Measurements from ENCODE around the gene ZZZ3.

The ZZZ3 gene

DNA sequence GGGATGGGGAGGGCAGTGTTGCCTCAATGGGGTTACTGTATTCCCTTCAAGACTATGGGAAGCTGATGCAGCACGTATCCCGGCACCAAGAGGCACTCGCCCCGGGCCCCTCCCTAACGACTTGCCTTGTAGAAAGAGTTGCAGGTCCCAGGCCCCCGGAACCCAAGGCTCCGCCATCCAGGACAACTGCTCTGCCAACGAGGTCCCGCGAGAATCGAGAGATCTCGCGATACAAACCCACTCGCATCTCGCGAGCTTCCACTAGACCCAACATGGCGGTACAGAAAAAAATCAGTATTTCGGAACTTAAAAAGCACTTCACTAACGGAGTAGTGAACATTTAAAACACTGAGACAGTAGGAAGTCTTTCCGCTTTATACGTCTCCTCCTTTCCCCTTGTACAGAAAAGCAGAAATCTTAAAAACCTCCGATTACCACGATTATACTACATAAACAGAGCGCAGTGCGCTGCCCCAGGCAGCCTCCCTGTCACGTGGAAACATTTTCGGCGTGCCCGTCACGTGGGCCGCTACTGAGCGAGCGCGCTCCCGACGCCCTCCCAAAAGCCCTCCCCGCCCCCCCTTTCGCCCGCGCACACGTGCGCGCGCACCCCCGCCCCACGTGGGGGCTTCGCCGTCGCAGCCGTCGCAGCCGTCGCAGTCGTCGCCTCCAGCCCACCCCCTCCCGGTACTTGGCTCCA, at the start of gene ZZZ3:
TSS of gene ZZZ3 (minus strand) at position 199 of the 700 bp plus-strand sequence. CDS start 49,304 bp downstream, outside the sequence.
- Histone ChIP-seq H3K4me3 (ENCODE audit: severe bottlenecking) (peak within 1 kb of the TSS; percentile 77), H3K27ac (ENCODE audit: poor library complexity, severe bottlenecking) (peak within 1 kb of the TSS; percentile 85), H3K36me3 (ENCODE audit: low read depth) (no peaks in the 10 kb centered on the region), H3K9me3 (ENCODE audit: severe bottlenecking) (no peaks in the 10 kb centered on the region), H3K4me1 (ENCODE audit: insufficient read depth, poor library complexity, severe bottlenecking) (peaks cover 19% of the 10 kb centered on the region), H3K27me3 (ENCODE audit: insufficient read depth, poor library complexity, severe bottlenecking) (no peaks in the 10 kb centered on the region)
- ATAC-seq (ENCODE audit: low read depth) = peak; percentile 70
- peak; percentile 88 for DNase-seq (ENCODE audit: low spot score)
- TF ChIP-seq, protein P1, sequence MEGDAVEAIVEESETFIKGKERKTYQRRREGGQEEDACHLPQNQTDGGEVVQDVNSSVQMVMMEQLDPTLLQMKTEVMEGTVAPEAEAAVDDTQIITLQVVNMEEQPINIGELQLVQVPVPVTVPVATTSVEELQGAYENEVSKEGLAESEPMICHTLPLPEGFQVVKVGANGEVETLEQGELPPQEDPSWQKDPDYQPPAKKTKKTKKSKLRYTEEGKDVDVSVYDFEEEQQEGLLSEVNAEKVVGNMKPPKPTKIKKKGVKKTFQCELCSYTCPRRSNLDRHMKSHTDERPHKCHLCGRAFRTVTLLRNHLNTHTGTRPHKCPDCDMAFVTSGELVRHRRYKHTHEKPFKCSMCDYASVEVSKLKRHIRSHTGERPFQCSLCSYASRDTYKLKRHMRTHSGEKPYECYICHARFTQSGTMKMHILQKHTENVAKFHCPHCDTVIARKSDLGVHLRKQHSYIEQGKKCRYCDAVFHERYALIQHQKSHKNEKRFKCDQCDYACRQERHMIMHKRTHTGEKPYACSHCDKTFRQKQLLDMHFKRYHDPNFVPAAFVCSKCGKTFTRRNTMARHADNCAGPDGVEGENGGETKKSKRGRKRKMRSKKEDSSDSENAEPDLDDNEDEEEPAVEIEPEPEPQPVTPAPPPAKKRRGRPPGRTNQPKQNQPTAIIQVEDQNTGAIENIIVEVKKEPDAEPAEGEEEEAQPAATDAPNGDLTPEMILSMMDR (IDR thresholded peaks at IDR 0.05; ENCODE audit: poor library complexity, severe bottlenecking) = no peak

DNA sequence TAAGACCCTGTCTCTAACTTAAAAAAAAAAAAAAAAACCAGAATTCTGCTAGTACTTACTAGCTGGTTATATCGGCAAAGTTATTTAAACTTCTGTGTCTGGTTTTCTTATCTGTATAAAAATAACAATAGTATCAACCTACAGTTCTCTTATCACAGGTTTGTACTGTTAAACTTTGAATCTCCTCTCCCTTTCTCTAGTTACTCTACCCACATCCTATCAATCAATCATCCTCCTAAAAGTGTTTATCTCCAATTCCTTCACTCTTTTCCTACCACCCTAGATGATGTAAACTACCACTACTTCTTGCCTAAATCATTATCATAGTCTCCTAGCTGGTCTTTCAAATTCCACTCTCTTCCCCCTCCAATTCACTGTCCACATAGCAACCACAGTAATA, 49.6 kb upstream of the ZZZ3 start:
- TF ChIP-seq, protein P1 (IDR thresholded peaks at IDR 0.05; ENCODE audit: poor library complexity, severe bottlenecking) = no peak
- Histone ChIP-seq H3K4me1 (ENCODE audit: insufficient read depth, poor library complexity, severe bottlenecking) (no peaks in the 10 kb centered on the region), H3K4me3 (ENCODE audit: severe bottlenecking) (no peak overlapping the region), H3K9me3 (ENCODE audit: severe bottlenecking) (no peaks in the 10 kb centered on the region), H3K27me3 (ENCODE audit: insufficient read depth, poor library complexity, severe bottlenecking) (no peaks in the 10 kb centered on the region), H3K36me3 (ENCODE audit: low read depth) (peaks cover 59% of the 10 kb centered on the region), H3K27ac (ENCODE audit: poor library complexity, severe bottlenecking) (no peak overlapping the region)
- DNase-seq (ENCODE audit: low spot score) = no peak
- ATAC-seq (ENCODE audit: low read depth) = no peak

DNA sequence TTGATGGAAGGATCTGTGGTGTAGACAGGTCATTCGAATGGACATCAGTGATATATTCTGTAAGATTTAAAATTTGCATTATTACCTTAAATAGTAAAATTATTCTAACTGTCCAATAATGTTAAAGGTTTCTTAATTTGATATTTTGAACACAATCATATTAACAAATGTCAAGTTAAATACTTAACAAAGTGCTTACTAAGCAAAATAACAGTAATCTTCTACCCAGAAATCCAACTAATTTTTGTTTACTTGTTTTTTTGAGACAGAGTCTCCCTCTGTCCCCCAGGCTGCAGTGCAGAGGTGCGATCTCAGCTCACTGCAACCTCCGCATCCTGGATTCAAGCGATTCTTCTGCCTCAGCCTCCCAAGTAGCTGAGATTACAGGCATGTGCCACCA, 43.2 kb upstream of the ZZZ3 start:
- DNase-seq (ENCODE audit: low spot score) (no peak), ATAC-seq (ENCODE audit: low read depth) (no peak)
- Histone ChIP-seq H3K9me3 (ENCODE audit: severe bottlenecking) (no peaks in the 10 kb centered on the region), H3K36me3 (ENCODE audit: low read depth) (peaks cover 90% of the 10 kb centered on the region), H3K27me3 (ENCODE audit: insufficient read depth, poor library complexity, severe bottlenecking) (no peaks in the 10 kb centered on the region), H3K4me3 (ENCODE audit: severe bottlenecking) (no peak overlapping the region), H3K4me1 (ENCODE audit: insufficient read depth, poor library complexity, severe bottlenecking) (no peaks in the 10 kb centered on the region), H3K27ac (ENCODE audit: poor library complexity, severe bottlenecking) (no peak overlapping the region)
- TF ChIP-seq, protein P1 (IDR thresholded peaks at IDR 0.05; ENCODE audit: poor library complexity, severe bottlenecking) = no peak

DNA sequence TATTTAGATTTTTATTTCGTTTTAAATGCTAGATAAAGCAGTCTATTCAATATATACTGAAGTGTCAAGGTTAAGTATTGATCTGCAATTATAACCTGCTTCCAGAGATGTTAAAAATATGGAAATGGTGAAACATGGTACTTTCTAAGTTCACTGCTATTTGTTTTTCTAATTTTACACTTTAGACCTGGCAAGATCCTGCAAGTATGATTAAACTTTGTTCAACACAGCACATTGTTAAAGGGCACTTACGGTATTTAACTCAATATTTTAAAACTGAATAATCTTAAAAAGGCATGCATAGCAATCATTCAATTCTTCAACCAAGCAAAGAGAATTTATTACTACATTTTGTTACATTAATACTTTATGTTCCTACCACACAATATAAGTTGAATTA, 35.7 kb upstream of the ZZZ3 start:
- TF ChIP-seq, protein P1 (IDR thresholded peaks at IDR 0.05; ENCODE audit: poor library complexity, severe bottlenecking) = no peak
- DNase-seq (ENCODE audit: low spot score) = no peak
- H3K36me3 ChIP-seq (ENCODE audit: low read depth) = peaks cover 67% of the 10 kb centered on the region
- H3K4me3 ChIP-seq (ENCODE audit: severe bottlenecking) = no peak overlapping the region
- no peaks in the 10 kb centered on the region for H3K27me3 ChIP-seq (ENCODE audit: insufficient read depth, poor library complexity, severe bottlenecking)
- H3K27ac ChIP-seq (ENCODE audit: poor library complexity, severe bottlenecking) = no peak overlapping the region
- peaks cover 4% of the 10 kb centered on the region for H3K9me3 ChIP-seq (ENCODE audit: severe bottlenecking)
- no peaks in the 10 kb centered on the region for H3K4me1 ChIP-seq (ENCODE audit: insufficient read depth, poor library complexity, severe bottlenecking)
- no peak for ATAC-seq (ENCODE audit: low read depth)

DNA sequence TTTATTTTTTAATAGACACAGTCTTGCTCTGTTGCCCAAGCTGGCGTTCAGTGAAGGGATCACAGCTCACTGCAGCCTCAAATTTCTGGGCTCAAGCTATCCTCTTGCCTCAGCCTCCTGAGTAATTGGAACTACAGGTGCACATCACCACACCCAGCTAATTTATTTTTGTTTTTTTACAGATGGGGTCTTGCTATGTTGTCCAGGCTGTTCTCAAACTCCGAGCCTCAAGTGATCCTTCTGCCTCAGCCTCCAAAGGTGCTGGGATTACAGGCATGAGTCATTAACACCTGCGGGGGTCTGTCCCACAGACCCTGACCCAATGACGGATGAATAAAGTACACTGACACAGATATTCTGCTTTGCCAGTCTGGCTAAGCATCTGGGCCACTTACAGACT, 33.6 kb upstream of the ZZZ3 start:
- peaks cover 65% of the 10 kb centered on the region for H3K36me3 ChIP-seq (ENCODE audit: low read depth)
- peaks cover 4% of the 10 kb centered on the region for H3K9me3 ChIP-seq (ENCODE audit: severe bottlenecking)
- H3K4me1 ChIP-seq (ENCODE audit: insufficient read depth, poor library complexity, severe bottlenecking) = no peaks in the 10 kb centered on the region
- no peaks in the 10 kb centered on the region for H3K27me3 ChIP-seq (ENCODE audit: insufficient read depth, poor library complexity, severe bottlenecking)
- ATAC-seq (ENCODE audit: low read depth) (no peak), DNase-seq (ENCODE audit: low spot score) (no peak)
- H3K4me3 ChIP-seq (ENCODE audit: severe bottlenecking) = no peak overlapping the region
- TF ChIP-seq, protein P1 (IDR thresholded peaks at IDR 0.05; ENCODE audit: poor library complexity, severe bottlenecking) = no peak
- no peak overlapping the region for H3K27ac ChIP-seq (ENCODE audit: poor library complexity, severe bottlenecking)
